Medulla oblongata (tissue), 1 donor: Measurements from ENCODE around the gene TTLL11.
"Not testable (repeated sequence)": the region's sequence is repeated elsewhere in the genome, so short reads cannot be mapped to it uniquely, and the experiment has no call there.

Experiments
- DNase-seq: peaks from one replicate; pipeline ENCODE4 v3.0.0-alpha.2; 2015; ENCODE audit errors: extremely low spot score

The TTLL11 gene

GRCh38 chr9:122080986-122081385, 12.1 kb downstream of the TTLL11 start:
- DNase-seq = no peak

- no peak for DNase-seq
These were observed 14.6 kb downstream of the TTLL11 start for GRCh38 chr9:122078557-122078956.

GRCh38 chr9:122076773-122077172, 16.3 kb downstream of the TTLL11 start:
- DNase-seq = no peak

DNA sequence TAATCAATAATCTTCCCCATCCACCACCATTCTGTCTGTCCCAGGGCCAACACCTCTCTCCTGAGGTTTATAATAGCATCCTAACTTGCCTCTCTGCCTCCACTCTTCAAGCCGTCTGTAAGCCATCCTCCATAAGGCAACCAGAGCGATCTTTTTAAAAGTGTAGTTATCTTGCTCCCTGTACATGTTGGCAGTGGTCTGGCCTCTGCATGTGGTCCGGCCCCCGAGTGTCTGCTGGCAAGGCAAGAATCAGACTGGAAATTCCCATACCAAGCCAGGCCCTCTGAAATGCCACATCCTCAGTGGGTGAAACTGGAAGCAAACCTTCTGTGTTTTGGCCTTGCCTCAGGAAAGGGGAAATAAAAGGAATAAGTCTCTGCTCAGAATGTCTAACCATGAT, 17.0 kb downstream of the TTLL11 start:
- no peak for DNase-seq

- DNase-seq = no peak
These were observed 17.7 kb downstream of the TTLL11 start for GRCh38 chr9:122075135-122076030.

DNA sequence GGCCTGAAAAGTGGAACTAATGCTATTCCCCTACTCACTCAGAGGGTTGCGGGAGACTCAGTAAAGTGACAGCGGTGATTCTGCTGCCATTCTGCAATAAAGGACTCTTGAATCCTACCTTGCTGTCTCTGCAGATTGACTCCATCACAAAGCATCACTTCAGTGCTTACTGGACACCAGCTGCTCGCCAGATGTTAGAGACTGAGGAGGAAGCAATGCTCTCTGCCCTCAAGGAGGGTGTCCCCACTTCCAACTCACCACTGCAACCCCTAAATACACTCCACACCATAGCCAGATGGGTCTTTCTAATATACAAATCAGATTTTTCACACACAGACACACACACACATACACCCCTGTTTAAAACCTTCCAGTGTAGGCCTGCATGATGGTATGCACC, 21.4 kb downstream of the TTLL11 start:
- no peak for DNase-seq

- peak; percentile 56 for DNase-seq
These were observed 22.2 kb downstream of the TTLL11 start for GRCh38 chr9:122070728-122071515.

- DNase-seq = not testable (repeated sequence)
These were observed 26.4 kb downstream of the TTLL11 start for GRCh38 chr9:122066680-122067079.

GRCh38 chr9:122065923-122066629, 27.0 kb downstream of the TTLL11 start:
- no peak for DNase-seq

GRCh38 chr9:122060481-122060880, 32.6 kb downstream of the TTLL11 start:
- DNase-seq = no peak

- no peak for DNase-seq
These were observed 33.2 kb downstream of the TTLL11 start for GRCh38 chr9:122059955-122060324.

GRCh38 chr9:122059214-122059954, 33.7 kb downstream of the TTLL11 start:
- DNase-seq = no peak

GRCh38 chr9:122058709-122059108, 34.4 kb downstream of the TTLL11 start:
- DNase-seq = no peak

DNA sequence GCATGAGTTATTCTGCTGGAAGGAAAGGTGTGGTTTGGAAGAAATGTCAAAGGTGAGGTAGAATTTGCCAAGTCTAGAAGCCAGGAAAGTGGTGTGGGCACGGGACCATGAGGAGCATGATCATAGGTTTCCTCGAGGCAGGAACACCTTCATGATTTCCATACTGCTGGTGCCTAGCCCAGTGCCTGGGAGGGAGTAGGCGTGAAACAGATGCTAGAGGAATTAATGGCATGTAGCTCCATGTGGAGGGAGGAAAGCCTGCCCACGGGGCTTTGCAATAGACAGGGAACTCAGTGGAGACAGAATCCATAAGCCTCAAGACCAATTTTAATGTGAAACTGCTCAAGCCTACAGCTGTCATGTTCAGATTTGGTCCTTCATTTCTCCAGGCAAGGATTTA, 35.1 kb downstream of the TTLL11 start:
- DNase-seq = no peak

DNA sequence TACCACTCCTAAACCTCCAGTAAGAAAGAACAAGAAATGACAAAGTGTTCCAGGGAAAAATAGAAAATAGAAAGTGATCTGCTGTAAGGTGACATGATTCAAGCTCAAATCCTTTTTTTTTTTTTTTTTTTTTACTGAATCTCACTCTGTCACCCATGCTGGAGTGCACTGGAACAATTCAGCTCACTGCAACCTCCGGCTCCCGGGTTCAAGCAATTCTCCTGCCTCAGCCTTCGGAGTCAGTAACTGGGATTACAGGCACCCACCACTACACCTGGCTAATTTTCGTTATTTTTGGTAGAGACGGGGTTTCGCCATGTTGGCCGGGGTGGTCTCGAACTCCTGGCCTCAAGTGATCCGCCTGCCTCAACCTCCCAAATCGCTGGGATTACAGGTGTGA, 35.9 kb downstream of the TTLL11 start:
- no peak for DNase-seq

- no peak for DNase-seq
These were observed 36.6 kb downstream of the TTLL11 start for GRCh38 chr9:122056484-122056883.

- peak; percentile 48 for DNase-seq
These were observed 37.4 kb downstream of the TTLL11 start for GRCh38 chr9:122055701-122056100.

- DNase-seq = no peak
These were observed 39.3 kb downstream of the TTLL11 start for GRCh38 chr9:122053567-122054350.

GRCh38 chr9:122053064-122053463, 40.0 kb downstream of the TTLL11 start:
- no peak for DNase-seq
